ENCODE results near the gene SOX21.

Gene SOX21

GRCh38 chr13:94707400-94708021 lies 4.8 kb downstream of the SOX21 start:
- Histone ChIP-seq H3K27me3 (ENCODE audit: control insufficient read depth, insufficient read depth, low read length) (peaks cover 96% of the 10 kb centered on the region), H3K4me1 (ENCODE audit: control insufficient read depth, insufficient read depth, low read length) (peaks cover 21% of the 10 kb centered on the region), H3K4me2 (ENCODE audit: low read length) (peak overlapping the region; percentile 59), H3K4me3 (ENCODE audit: low read length) (no peak overlapping the region), H3K36me3 (ENCODE audit: insufficient read depth, low read length) (no peaks in the 10 kb centered on the region), H3K9ac (ENCODE audit: low read depth, low read length) (no peak overlapping the region), H3K9me3 (replicated peaks; ENCODE audit: low read length) (no peaks in the 10 kb centered on the region)

- Histone ChIP-seq H3K4me2 (ENCODE audit: low read length) (peak overlapping the region; percentile 59), H3K27me3 (ENCODE audit: control insufficient read depth, insufficient read depth, low read length) (peaks cover 96% of the 10 kb centered on the region), H3K9me3 (replicated peaks; ENCODE audit: low read length) (no peaks in the 10 kb centered on the region), H3K4me3 (ENCODE audit: low read length) (no peak overlapping the region), H3K4me1 (ENCODE audit: control insufficient read depth, insufficient read depth, low read length) (peaks cover 16% of the 10 kb centered on the region), H3K9ac (ENCODE audit: low read depth, low read length) (no peak overlapping the region), H3K36me3 (ENCODE audit: insufficient read depth, low read length) (no peaks in the 10 kb centered on the region)
Observed at GRCh38 chr13:94706843-94707399, 5.4 kb downstream of the SOX21 start.

- no peaks in the 10 kb centered on the region for H3K36me3 ChIP-seq (ENCODE audit: insufficient read depth, low read length)
- H3K9me3 ChIP-seq (replicated peaks; ENCODE audit: low read length), result no peaks in the 10 kb centered on the region
- no peak overlapping the region for H3K4me3 ChIP-seq (ENCODE audit: low read length)
- H3K27me3 ChIP-seq (ENCODE audit: control insufficient read depth, insufficient read depth, low read length), result peaks cover 98% of the 10 kb centered on the region
- H3K4me2 ChIP-seq (ENCODE audit: low read length), result no peak overlapping the region
- no peak overlapping the region for H3K9ac ChIP-seq (ENCODE audit: low read depth, low read length)
- H3K4me1 ChIP-seq (ENCODE audit: control insufficient read depth, insufficient read depth, low read length), result peaks cover 11% of the 10 kb centered on the region
Observed at GRCh38 chr13:94706101-94706842, 6.1 kb downstream of the SOX21 start.

DNA sequence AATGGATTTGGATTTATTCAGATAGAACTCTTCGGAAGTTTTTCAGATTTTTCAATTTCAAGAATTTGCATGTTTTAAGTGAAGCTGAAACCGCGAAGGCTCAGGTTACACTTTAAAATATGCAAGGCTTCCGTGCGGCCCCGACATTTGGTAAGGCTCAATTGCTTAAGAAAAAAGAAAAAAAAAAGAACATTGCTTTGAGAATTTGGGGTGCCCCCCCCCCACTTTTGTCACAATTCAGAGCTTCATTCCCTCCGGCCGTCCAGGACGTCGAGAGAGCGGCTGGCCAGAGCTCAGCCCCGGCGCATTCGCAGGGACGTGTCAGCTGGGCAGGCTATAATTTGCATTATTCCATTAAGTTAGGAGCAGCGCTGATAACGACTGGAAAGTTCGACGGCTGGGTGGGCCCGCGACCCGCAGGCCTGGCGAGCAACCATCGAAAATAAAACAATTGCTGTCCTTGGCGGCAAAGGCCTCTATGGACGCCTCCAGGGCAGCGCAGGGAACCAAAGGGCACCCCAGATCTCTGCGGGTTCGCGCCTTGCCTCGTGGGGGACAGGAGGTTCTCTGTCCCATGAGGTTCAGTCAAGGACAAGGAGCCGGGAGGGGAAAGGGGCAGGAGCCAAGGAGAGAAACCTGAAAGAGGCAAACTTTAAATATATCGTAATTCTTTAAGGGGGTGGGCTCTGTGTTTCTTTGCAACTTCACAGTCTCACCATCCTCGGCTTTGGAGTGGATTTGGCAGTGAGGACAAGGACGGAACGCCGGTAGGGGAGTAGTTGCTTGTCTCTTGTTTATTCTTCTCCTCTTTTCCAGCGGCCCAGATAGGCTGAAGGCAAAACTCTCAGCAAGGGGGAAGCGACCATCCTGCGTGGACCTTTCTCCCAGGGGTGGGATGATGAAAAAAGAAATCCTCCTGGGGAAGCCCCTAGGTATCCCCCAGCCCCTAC lies 7.0 kb downstream of the SOX21 start:
- Histone ChIP-seq H3K9me3 (replicated peaks; ENCODE audit: low read length) (no peaks in the 10 kb centered on the region), H3K27me3 (ENCODE audit: control insufficient read depth, insufficient read depth, low read length) (peaks cover 99% of the 10 kb centered on the region), H3K9ac (ENCODE audit: low read depth, low read length) (no peak overlapping the region), H3K36me3 (ENCODE audit: insufficient read depth, low read length) (no peaks in the 10 kb centered on the region), H3K4me2 (ENCODE audit: low read length) (no peak overlapping the region), H3K4me1 (ENCODE audit: control insufficient read depth, insufficient read depth, low read length) (peaks cover 6% of the 10 kb centered on the region), H3K4me3 (ENCODE audit: low read length) (no peak overlapping the region)

GRCh38 chr13:94704377-94705080 lies 7.8 kb downstream of the SOX21 start:
- Histone ChIP-seq H3K4me2 (ENCODE audit: low read length) (no peak overlapping the region), H3K9me3 (replicated peaks; ENCODE audit: low read length) (no peaks in the 10 kb centered on the region), H3K27me3 (ENCODE audit: control insufficient read depth, insufficient read depth, low read length) (peaks cover 99% of the 10 kb centered on the region), H3K4me3 (ENCODE audit: low read length) (no peak overlapping the region), H3K4me1 (ENCODE audit: control insufficient read depth, insufficient read depth, low read length) (peaks cover 6% of the 10 kb centered on the region), H3K36me3 (ENCODE audit: insufficient read depth, low read length) (no peaks in the 10 kb centered on the region), H3K9ac (ENCODE audit: low read depth, low read length) (no peak overlapping the region)

DNA sequence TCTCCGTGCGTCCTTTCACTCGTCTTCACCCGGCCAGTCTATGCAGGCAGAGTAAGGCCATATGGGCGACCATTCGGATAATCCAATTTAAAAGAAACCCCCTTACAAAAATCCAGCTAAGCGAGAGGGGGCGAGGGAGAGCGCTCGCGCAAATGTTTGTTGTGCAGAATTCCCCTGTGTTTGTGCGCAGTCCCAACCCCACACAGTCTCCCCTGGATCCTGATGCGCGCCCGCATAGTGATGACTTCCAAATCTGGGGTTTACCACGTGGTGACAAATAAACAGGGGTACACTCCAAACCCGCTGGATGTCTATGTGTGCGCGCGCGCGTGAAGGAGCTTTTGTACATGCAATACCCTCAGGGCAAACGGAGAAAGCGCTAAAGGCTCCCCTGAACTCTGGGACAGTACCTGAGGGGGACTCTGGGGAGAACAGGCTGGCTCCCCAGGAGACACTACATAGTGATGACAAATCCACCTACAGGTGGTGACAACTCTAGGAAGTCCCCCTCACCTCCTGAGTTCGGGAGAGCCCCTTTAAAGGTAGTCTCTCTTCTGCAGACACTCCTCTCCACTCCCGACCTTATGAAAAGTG lies 8.5 kb downstream of the SOX21 start:
- Histone ChIP-seq H3K9ac (ENCODE audit: low read depth, low read length) (no peak overlapping the region), H3K4me1 (ENCODE audit: control insufficient read depth, insufficient read depth, low read length) (peaks cover 6% of the 10 kb centered on the region), H3K9me3 (replicated peaks; ENCODE audit: low read length) (no peaks in the 10 kb centered on the region), H3K4me2 (ENCODE audit: low read length) (no peak overlapping the region), H3K36me3 (ENCODE audit: insufficient read depth, low read length) (no peaks in the 10 kb centered on the region), H3K27me3 (ENCODE audit: control insufficient read depth, insufficient read depth, low read length) (peaks cover 98% of the 10 kb centered on the region), H3K4me3 (ENCODE audit: low read length) (no peak overlapping the region)

DNA sequence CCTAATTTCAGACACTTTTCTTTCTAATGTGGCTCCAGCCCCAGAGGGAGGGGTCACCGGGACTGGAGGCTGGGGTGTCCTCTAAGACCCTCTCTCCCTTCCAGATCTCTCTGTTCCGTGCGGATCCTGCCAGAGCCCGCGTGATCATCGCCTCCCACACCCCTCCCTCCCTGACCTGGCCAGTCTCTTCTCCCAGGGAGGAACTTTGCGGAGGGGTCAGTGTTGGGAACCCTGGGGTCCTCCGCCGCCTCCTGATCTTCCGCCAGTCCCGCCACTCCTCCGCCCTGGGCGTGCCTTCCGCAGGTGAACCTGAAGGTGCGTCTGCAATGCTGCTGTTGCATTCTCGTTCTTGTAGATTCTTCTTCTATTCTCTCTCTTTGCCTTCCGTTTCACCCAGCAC lies 9.1 kb downstream of the SOX21 start:
- Histone ChIP-seq H3K36me3 (ENCODE audit: insufficient read depth, low read length) (no peaks in the 10 kb centered on the region), H3K9ac (ENCODE audit: low read depth, low read length) (no peak overlapping the region), H3K4me1 (ENCODE audit: control insufficient read depth, insufficient read depth, low read length) (peaks cover 6% of the 10 kb centered on the region), H3K4me2 (ENCODE audit: low read length) (no peak overlapping the region), H3K27me3 (ENCODE audit: control insufficient read depth, insufficient read depth, low read length) (peaks cover 98% of the 10 kb centered on the region), H3K9me3 (replicated peaks; ENCODE audit: low read length) (no peaks in the 10 kb centered on the region), H3K4me3 (ENCODE audit: low read length) (no peak overlapping the region)

- Histone ChIP-seq H3K4me3 (ENCODE audit: low read length) (no peak overlapping the region), H3K27me3 (ENCODE audit: control insufficient read depth, insufficient read depth, low read length) (peaks cover 96% of the 10 kb centered on the region), H3K4me2 (ENCODE audit: low read length) (no peak overlapping the region), H3K9ac (ENCODE audit: low read depth, low read length) (no peak overlapping the region), H3K36me3 (ENCODE audit: insufficient read depth, low read length) (no peaks in the 10 kb centered on the region), H3K9me3 (replicated peaks; ENCODE audit: low read length) (no peaks in the 10 kb centered on the region), H3K4me1 (ENCODE audit: control insufficient read depth, insufficient read depth, low read length) (peaks cover 2% of the 10 kb centered on the region)
Observed at GRCh38 chr13:94702181-94703041, 9.9 kb downstream of the SOX21 start.

- no peak overlapping the region for H3K4me2 ChIP-seq (ENCODE audit: low read length)
- H3K36me3 ChIP-seq (ENCODE audit: insufficient read depth, low read length), result no peaks in the 10 kb centered on the region
- peaks cover 90% of the 10 kb centered on the region for H3K27me3 ChIP-seq (ENCODE audit: control insufficient read depth, insufficient read depth, low read length)
- no peak overlapping the region for H3K9ac ChIP-seq (ENCODE audit: low read depth, low read length)
- H3K4me3 ChIP-seq (ENCODE audit: low read length), result no peak overlapping the region
- no peaks in the 10 kb centered on the region for H3K9me3 ChIP-seq (replicated peaks; ENCODE audit: low read length)
- H3K4me1 ChIP-seq (ENCODE audit: control insufficient read depth, insufficient read depth, low read length), result no peaks in the 10 kb centered on the region
Observed at GRCh38 chr13:94701313-94702180, 10.8 kb downstream of the SOX21 start.

All from skeletal muscle satellite cell (primary cell).